NCI-H2171 treated with DMSO at 0.1 percent for 48 hours (cell line): ENCODE measurements around the gene INPP5J.
"Not testable (repeated sequence)": the region's sequence is repeated elsewhere in the genome, so short reads cannot be mapped to it uniquely, and the experiment has no call there.

Source experiments
- DNase-seq: peaks from one replicate; lab custom pipeline; 2025; lab: John Stamatoyannopoulos, UW

INPP5J gene

DNA sequence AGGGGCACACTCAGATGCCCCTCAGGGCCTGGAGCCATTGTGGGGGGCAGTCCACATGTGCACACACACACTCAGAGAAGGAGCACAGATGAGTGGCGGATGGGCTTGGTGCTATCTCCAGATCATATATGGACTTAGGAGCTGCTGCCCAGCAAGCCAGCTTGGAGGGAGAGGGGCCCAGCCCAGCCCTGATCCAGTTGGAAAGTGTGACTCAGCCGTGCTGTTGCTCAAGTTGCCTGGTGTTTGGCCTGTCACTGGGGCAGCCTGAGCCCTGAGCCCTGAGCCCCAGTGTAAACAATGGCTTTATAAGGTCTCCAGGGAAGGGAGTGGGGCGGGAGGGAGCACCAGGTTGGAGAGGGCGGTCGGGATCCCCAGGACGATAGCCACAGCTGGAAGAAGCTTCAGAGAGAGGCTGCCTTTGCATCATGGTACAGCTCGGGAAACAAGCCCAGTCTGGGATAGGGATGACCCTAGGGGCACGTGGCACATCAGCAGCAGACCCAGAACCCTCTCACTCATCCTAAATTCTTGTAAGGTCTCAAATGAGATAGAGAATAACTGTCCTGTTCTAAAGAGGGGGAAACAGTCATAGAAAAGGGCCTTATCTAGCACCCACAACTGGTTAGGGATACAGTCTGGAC is 20.2 kb upstream of the INPP5J start:
- DNase-seq = no peak

DNA sequence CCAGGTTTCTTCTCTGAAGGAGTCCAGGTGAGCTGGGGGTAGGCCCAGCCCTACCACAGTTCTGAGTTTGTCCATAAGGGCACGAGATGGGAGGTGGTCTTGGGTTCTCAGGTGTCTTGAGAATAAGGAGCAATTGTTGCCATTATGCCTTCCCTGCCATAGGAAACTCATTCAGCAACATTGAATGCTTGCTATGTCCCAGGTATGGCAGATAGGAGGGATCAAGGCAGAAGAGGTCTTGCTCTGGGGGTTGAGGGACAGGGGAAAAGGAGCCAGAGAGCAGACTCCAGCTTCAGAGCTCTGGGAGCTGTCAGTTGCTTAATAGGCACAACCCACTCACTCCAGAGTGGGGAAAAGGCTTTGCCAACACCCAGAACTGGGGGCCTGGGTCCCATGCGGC is 19.7 kb upstream of the INPP5J start:
- no peak for DNase-seq

DNA sequence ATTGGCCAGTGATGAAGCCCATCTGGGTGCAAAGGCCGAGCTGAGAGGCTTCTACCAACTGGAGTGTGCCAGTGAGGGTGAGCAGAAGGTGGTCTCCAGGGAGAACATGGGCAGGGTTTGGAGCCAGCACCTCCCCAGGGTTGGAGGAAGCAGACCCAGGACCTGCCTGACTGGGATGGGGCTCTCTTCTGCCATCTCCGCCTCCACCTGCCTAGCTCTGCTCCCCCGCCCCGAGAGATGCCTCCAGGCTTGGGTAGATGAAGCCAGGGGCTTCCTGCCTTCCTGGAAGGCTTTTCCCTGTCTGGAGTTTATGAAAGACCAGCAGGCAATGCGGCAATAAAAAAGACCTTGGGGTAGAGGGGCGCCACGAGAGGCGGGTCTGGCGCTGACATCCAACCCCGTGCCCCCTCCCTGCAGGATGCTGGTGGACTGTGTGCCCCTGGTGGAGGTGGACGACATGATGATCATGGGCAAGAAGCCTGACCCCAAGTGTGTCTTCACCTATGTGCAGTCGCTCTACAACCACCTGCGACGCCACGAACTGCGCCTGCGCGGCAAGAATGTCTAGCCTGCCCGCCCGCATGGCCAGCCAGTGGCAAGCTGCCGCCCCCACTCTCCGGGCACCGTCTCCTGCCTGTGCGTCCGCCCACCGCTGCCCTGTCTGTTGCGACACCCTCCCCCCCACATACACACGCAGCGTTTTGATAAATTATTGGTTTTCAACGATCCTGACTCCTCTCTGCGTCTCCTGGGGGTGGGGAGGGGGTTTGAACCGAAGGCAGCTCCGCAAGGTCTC is 18.7 kb upstream of the INPP5J start:
- DNase-seq = no peak

DNA sequence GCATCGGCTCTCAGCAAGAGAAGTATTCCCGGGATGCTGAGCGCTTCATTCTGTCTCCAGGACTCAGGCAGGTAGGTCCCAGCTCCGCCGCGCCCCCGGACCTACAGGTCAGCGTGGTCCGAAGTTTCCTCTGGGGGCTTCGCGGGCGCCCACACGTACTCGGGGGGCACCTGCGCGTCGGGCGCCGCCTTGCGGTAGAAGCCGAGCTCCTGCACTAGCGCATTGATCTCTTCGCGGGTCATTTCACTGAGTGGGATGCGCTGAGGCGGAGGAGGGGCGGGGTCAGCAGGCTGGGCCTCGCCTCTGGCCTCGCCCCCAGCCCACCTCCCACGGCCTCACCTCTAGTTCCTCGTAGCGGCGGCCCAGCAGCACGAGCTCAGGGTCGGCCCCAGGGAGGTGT is 17.9 kb upstream of the INPP5J start:
- DNase-seq = no peak

DNA sequence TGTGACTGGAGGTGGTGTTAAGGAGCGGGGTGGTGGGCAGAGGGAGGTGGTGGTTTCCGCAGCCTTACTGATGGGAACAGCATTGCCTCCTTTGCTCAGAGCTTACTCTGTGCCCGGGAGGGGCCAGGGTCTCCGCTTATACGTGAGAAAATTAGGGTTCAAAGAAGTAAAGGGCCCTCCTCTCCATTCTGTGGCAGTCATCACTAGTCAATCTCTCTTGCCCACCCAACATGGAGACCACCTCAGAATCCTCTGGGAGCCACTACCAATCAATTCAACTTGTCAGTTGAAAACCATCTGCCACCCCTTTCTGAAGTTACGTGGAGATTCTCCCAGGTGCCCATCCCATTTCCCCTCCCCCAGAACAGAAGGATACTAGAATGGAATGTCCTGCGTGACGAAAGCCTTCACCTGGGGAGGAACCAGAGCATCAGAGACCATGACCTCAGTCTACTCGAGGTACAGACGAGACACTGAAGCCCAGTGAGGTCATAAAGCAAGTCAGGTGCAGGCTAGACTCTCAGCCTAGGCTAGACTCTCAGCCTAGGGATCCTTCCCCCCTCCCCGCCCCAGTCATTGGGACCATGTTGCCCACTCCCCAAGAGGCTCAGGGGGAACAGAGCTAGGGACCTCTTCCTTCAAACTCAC is 17.4 kb upstream of the INPP5J start:
- DNase-seq = peak; percentile 50

DNA sequence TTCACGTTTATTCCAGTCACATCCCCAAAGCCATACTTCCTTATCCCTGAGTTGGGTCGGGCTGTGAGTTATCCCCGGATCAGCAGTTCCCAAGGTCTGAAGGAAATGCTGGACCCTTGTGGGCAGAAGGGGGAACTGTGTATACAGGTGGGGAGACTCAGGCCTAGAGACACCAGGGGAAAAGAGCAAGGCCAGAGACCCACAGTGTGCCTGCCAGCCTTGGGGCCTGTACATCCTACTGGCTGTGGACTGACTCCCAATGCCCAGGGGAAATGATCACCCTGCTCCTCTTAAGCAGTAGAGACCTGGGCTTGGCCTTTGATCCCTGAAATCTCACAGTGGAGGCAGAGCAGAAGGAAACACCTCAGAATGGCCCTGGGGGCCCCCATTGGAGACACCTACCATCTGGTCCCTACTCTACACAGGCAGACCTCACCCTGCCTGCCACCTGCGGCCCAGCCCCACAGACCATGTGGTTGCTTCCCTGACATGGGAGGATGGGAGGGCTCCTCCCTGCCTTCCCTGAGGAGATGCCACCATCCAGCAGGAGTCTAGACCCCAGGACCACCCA is 16.7 kb upstream of the INPP5J start:
- DNase-seq = peak; percentile 79

DNA sequence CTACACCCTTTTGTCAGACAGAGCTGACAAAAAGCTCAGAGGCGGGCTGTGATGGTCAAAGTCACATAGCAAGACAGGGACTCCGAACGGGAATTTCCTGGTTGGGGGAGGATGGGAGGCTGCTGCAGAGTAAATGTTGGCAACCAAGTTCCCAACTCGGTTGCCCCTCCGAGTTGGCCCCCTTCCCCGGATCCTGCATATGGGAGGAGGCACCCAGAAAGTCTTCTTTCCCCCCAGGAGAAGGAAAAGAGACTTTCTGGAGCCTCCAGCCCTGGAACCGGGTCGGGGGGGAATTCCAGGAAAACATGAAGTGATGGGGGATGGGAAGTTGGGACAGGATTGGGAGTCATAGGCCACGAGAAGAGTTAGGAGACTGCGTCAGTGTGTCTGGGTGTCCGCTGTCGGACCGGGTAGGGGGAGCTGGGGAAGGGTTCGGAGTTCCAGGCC is 16.0 kb upstream of the INPP5J start:
- peak; percentile 20 for DNase-seq

DNA sequence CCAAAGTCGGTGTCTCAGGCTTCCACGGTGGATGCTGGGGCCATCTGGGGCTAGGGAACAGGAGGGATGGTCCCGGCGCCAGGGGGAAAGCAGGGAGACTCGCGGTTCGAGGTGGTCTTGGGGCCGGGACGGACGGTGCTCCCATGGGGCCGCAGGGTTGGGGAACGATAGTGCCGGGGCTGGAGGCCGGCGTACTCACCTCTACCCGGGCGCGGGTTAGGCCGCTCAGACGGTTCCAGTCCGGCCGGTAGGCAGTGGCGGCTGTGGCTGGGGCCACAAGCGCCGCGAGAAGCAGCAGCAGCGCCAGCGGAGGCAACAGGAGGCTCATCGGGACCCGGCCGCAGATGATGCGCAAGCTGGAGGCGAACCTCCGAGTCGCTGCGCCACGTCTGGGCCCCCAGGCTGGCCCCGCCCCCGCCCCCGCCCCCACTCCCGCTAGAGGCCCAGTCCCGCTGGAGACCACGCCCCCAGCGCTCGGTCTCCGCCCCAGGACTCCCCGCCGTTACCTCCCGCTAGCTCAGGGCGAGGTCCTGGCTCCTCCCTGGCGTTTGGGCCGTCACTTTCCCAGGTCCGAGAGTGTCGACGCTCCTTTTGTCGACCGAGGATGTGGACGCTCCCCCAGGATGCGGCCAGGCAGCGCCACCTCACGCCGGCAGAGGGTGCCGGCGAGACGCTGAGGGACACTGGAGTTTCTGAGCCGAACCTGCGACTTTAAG is 15.4 kb upstream of the INPP5J start, which contains the start of gene SELENOM:
SELENOM (minus strand) TSS at position 391 of the 716 bp plus-strand sequence; CDS start at position 328, 63 bp downstream.
- DNase-seq = peak; percentile 92

DNA sequence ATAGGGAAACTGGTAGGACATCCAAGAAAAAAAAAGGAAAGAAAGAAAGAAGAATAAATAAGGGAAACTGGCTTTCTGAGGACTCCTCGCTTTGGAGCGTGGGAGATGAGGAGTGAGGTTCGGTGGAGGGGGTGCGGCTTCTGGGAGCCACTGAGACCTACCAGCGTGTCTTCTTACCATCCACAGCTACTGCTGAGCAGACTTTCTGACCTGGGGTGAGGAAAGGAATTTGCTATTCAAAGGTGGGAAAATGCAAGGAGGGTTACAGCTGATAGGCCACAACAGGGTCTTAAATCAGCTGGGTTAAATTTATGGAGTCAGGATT is 14.9 kb upstream of the INPP5J start:
- no peak for DNase-seq

DNA sequence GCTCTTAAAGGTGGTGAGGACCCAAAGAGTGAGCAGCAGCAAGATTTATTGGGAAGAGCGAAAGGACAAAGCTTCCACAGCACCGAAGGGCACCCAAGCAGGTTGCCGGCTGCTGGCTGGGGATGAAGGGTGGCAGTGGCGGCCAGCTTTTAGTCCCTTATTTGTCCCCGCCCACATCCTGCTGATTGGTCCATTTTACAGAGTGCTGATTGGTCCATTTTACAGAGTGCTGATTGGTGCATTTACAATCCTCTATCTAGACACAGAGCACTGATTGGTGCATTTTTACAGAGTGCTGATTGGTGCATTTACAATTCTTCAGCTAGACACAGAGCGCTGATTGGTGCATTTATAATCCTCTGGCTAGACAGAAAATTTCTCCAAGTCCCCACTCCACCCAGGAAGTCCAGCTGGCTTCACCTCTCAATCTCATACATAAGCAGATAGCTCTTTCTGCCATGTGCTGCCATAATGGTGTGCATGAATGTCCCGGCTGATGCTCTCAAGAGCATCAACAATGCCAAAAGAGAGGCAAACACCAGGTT is 10.1 kb upstream of the INPP5J start:
- not testable (repeated sequence) for DNase-seq

DNA sequence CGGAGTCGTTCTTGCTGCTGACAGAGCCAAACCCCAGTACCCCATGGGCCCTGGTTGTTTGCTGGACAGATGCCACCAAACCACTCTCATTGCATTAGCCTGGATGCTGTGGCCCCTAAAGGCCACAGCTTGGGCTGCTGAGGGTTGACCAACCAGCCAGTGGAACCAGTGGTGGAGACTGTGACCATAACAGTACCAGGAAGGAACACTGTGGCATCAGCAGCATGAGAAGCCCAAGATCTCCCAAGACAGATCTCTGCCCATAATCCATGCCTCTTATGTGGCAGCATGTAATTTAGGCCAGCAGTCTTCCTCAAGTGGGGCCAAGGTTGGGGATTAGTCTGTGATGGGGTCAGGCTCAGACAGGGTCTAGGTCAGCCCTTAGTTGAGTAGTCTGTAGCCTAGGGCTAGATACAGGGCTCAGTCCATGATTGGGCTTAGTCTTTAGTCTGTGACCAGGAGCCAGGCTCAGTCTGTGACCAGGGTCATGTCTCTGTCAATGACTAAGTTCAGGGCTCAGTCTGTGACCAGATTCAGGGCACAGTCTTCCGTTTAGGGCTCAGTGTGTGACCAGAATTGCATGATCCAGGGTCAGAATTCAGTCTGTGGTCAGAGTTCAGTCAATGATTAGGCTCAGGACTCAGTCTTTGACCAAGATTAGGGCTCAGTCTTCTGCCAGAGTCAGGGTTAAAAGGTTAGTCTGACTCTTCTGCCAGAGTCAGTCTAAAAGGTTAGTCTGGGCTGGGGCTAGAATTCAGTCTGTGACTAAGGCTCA is 4.5 kb upstream of the INPP5J start:
- no peak for DNase-seq

DNA sequence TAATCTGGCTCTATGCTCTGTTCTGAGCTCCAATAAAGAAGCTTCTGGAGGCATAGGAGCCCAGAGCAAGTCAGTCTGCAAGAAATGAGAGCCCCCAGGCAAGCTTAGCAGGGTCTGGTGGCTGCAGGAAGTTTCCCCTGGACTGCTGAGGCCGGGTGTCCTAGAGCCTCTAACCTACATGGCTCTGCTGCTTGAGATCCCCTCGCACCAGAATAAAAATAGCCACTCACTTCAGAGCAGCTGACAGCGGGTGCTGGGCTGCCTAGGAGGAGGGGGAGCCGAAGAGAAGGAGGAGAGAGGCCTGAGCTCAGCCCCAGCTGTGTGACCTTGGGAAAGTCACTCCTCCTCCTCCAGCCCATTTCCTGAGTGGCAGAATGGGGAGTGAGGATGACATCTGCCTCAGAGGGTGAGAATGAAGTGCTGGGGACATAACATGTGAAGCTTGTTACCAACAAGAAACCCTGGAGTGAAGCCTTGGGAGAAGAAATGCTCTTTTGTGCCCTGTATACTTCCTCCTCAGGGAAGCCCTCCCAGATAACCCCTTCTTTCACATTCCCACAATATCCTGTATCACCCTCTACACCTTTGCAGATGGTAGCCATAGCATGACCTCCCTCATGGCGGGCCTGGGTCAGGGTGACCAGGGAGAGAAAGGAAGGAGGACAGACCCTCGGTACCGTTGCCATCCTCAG is 3.6 kb upstream of the INPP5J start:
- no peak for DNase-seq

DNA sequence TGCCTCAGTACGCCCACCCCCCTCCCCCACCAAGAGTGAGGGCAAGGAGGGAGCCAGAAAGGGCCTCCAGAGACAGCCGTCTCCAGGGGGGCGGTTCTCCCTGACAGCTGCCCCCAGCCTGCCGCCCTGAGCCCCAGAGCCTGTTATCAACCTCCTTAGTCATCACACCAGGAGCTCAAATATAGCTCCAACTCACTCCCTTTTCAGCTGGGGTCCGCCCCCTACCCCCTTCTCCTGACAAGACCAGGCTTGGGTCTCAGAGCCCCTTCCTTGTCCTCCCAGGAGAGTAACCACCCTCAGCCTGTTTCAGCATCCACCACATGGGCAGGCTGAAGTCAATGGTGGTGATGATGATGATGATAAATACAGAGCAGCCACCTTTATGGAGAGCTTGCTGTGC is 2.5 kb upstream of the INPP5J start:
- no peak for DNase-seq

DNA sequence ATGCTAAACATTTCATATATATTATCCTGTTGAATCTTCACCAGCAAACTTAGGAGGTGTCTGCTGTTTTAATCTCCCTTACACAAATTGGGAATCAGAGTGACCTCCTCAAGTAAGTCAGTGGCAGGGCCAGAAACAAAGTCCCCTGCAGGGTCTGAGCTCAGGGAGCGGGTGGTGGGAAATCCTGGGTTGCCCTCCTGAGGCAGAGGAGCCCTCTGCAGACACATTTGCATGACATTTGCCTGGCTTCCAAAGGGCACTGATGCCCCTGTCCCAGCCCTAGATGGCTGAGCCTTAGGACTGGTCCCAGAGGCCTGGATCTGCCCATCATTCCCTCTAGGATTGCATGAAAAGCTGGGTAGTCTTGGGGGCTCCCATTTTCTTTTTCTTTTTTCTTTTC is 2.1 kb upstream of the INPP5J start:
- DNase-seq = no peak

DNA sequence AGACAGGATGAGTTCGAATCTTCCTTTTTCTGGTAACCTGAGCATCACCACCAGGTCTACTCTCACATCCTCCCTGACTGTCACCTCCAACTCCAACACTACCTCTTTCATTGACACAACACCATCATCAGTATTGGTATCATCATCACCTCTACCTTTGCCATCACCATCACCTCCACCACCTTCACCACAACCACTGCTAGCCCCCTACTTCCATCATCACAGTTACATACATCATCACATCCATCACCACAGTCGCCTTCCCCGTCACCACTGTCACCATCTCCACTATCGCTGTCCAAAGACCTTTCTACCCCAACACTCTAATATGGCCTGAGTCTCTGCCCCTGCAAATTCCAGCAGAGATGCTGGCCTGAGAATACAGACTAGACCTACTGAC is 1.4 kb upstream of the INPP5J start:
- DNase-seq = no peak

DNA sequence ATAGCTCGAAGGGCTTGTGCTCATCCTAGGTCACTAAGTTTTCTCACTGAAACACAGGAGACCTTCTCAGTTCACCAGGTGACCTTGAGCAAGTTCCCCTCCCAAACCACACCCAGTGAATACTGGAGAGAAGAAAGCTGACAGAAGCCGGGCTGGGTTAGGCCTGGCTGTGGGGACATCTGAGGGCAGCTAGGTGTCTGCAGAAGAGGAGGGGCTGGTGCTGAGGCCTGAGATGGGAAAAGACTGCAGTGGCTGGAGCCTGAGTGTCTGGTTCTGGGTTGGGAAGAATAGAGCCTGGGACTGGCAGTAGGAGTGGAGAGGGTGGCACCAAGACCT is 602 bp upstream of the INPP5J start:
- no peak for DNase-seq

DNA sequence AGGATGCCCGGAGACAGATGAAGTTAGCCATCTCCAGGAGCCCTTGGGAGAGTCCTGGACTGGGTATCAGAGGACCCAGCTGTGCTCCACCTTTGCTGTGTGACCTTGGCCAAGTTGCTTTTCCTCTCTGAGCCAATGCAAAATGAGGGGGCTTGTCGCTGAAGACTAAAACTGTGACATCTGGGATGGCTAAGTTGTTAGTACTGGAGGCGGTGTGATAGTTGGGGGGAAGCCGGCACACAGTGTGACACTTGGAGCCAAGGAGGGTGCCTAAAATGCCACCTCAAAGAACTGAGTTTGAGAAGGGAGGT is 481 bp downstream of the INPP5J start:
- no peak for DNase-seq

DNA sequence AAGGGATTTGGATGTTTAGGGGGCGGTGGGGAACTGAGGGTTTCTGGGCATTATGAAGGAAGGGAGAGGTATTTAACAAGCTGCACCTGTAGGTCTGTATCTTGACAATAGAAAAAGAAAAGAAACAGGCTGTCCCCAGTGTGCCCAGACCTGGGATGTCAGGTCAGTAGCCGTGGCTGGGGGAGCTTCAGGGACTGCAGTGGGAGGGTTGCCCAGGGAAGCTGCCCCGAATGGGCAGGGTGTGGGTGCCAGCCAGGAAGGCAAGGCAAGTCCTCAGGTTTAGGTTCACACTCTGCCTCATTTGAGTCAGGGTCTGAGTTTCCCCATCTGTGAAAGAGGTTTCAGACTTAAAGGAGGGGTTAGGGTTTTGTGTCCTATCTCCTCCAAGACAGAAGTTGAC is 1.5 kb downstream of the INPP5J start:
- no peak for DNase-seq

DNA sequence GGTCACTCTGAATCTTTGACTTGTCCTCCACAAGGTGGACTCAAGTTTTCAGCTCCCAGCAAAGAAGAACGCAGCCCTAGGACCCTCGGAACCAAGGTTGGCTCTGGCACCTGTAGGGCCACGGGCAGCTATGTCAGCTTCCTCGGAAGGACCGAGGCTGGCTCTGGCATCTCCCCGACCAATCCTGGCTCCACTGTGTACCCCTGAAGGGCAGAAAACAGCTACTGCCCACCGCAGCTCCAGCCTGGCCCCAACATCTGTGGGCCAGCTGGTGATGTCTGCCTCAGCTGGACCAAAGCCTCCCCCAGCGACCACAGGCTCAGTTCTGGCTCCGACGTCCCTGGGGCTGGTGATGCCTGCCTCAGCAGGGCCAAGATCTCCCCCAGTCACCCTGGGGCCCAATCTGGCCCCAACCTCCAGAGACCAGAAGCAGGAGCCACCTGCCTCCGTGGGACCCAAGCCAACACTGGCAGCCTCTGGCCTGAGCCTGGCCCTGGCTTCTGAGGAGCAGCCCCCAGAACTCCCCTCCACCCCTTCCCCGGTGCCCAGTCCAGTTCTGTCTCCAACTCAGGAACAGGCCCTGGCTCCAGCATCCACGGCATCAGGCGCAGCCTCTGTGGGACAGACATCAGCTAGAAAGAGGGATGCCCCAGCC is 2.2 kb downstream of the INPP5J start:
- no peak for DNase-seq

DNA sequence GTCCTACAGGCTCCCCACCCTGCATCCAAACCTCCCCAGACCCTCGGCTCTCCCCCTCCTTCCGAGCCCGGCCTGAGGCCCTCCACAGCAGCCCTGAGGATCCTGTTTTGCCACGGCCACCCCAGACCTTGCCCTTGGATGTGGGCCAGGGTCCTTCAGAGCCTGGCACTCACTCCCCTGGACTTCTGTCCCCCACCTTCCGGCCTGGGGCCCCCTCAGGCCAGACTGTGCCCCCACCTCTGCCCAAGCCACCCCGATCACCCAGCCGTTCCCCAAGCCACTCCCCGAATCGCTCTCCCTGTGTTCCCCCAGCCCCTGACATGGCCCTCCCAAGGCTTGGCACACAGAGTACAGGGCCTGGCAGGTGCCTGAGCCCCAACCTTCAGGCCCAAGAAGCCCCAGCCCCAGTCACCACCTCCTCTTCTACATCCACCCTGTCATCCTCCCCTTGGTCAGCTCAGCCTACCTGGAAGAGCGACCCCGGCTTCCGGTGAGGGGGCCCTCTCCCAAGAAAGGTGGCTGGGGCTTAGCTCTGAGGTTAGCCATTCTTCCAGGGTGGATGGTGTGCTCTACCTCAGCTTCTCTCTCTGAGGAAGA is 2.9 kb downstream of the INPP5J start:
- DNase-seq = no peak
